HEK293T (cell line): ENCODE results near the gene SOD3.

Experiments used
- FOXK2 ChIP-seq: fragments of 450-650 bp; IDR thresholded peaks from 2 replicates; pipeline ENCODE4 v1.6.1; 2016; ENCODE audit warnings: mild to moderate bottlenecking
- SP1 ChIP-seq: fragments of 450-650 bp; IDR thresholded peaks from 2 replicates; pipeline ENCODE4 v1.6.1; 2017

- TF ChIP-seq SP1 (no peak), FOXK2 (no peak)
Observed at GRCh38 chr4:24794480-24794879, 893 bp upstream of the SOD3 start.
